ENCODE measurements around the gene TMEM225.
"Not testable (repeated sequence)": the region's sequence is repeated elsewhere in the genome, so short reads cannot be mapped to it uniquely, and the experiment has no call there.

Gene TMEM225

GRCh38 chr11:123899792-123900191 lies 14.3 kb upstream of the TMEM225 start:
- no peak for DNase-seq (ENCODE audit: low read depth)
- no peak overlapping the region for H3K4me3 ChIP-seq (ENCODE audit: low read depth, low read length)
- no peak for TF ChIP-seq CTCF (IDR thresholded peaks at IDR 0.05; ENCODE audit: control insufficient read depth, extremely low read depth, insufficient read depth)

- no peak for DNase-seq (ENCODE audit: low read depth)
- no peak for TF ChIP-seq CTCF (IDR thresholded peaks at IDR 0.05; ENCODE audit: control insufficient read depth, extremely low read depth, insufficient read depth)
These were observed 6.6 kb upstream of the TMEM225 start for GRCh38 chr11:123892031-123892430.

GRCh38 chr11:123880912-123881311 lies 4.6 kb downstream of the TMEM225 start:
- no peak overlapping the region for H3K4me3 ChIP-seq (ENCODE audit: low read depth, low read length)
- DNase-seq (ENCODE audit: low read depth) = no peak
- no peak for TF ChIP-seq CTCF (IDR thresholded peaks at IDR 0.05; ENCODE audit: control insufficient read depth, extremely low read depth, insufficient read depth)

More at GRCh38 chr11:123892031-123892430, 6.6 kb upstream of the TMEM225 start:
- no peak overlapping the region for H3K4me3 ChIP-seq (ENCODE audit: low read depth, low read length)

GRCh38 chr11:123867795-123868194 lies 17.7 kb downstream of the TMEM225 start:
- H3K4me3 ChIP-seq (ENCODE audit: low read depth, low read length) = not testable (repeated sequence)

GRCh38 chr11:123865293-123865692 lies 20.2 kb downstream of the TMEM225 start:
- not testable (repeated sequence) for DNase-seq (ENCODE audit: low read depth); H3K4me3 ChIP-seq (ENCODE audit: low read depth, low read length)

More at GRCh38 chr11:123867795-123868194, 17.7 kb downstream of the TMEM225 start:
- not testable (repeated sequence) for DNase-seq (ENCODE audit: low read depth)

- no peak overlapping the region for H3K4me3 ChIP-seq (ENCODE audit: low read depth, low read length)
- TF ChIP-seq CTCF (IDR thresholded peaks at IDR 0.05; ENCODE audit: control insufficient read depth, extremely low read depth, insufficient read depth) = no peak
These were observed 25.7 kb downstream of the TMEM225 start for GRCh38 chr11:123859731-123860130.

GRCh38 chr11:123856444-123856843 lies 29.0 kb downstream of the TMEM225 start:
- no peak for TF ChIP-seq CTCF (IDR thresholded peaks at IDR 0.05; ENCODE audit: control insufficient read depth, extremely low read depth, insufficient read depth)
- no peak for DNase-seq (ENCODE audit: low read depth)
- H3K4me3 ChIP-seq (ENCODE audit: low read depth, low read length) = no peak overlapping the region

More at GRCh38 chr11:123859731-123860130, 25.7 kb downstream of the TMEM225 start:
- DNase-seq (ENCODE audit: low read depth) = no peak

- H3K4me3 ChIP-seq (ENCODE audit: low read depth, low read length) = no peak overlapping the region
- no peak for TF ChIP-seq CTCF (IDR thresholded peaks at IDR 0.05; ENCODE audit: control insufficient read depth, extremely low read depth, insufficient read depth)
- no peak for DNase-seq (ENCODE audit: low read depth)
These were observed 32.4 kb downstream of the TMEM225 start for GRCh38 chr11:123853038-123853437.
